ENCODE data around the gene KLK5. TPM values are rescaled to one million over a fixed set of nuclear protein-coding genes. Genes with fewer than 3 reads are reported as not detected.

The KLK5 gene
- total RNA-seq, 1 experiment from 2014 or later, result 1.0 TPM

DNA sequence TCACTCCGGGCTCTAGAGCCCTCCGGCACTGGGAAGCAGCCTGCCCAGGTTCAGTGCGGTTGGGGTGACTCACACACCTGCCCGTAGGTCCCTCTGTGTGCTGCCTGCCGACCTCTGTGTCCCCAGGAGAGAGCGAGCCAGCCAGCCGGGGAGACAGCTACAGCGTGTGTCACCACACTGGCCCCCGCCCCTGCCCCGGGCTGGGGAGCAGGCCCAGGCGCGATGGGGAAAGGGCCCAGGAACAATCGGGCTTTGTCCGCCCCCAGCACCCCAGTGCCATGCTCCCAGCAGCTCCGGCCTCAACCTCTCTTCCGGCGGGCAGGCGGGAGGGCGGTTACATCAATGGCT, 16.5 kb upstream of the KLK5 start, which contains the start of gene KLK6:
KLK6 (minus strand) TSS at position 179 of the 348 bp plus-strand sequence. CDS start 1,487 bp downstream, outside the sequence.
- Mint-ChIP-seq H3K4me1 (peaks cover 26% of the 10 kb centered on the region), H3K27me3 (ENCODE audit: low read depth) (peaks cover 10% of the 10 kb centered on the region), H3K36me3 (no peaks in the 10 kb centered on the region), H3K27ac (no peak within 1 kb of the TSS; the same call in 1 of the 2 replicates), H3K9me3 (no peaks in the 10 kb centered on the region), H3K4me3 (no peak within 1 kb of the TSS)
- TF ChIP-seq FOXK1 (CRISPR knock-in tag; IDR thresholded peaks at IDR 0.05), result no peak
- TF ChIP-seq ZNF121 (CRISPR knock-in tag; IDR thresholded peaks at IDR 0.05), result no peak
- TF ChIP-seq JUN (CRISPR knock-in tag; IDR thresholded peaks at IDR 0.05), result no peak
- no peak for TF ChIP-seq ZBTB21 (CRISPR knock-in tag; IDR thresholded peaks at IDR 0.05; ENCODE audit: borderline replicate concordance)
- no peak for TF ChIP-seq RELA (CRISPR knock-in tag; IDR thresholded peaks at IDR 0.05; ENCODE audit: borderline replicate concordance)
- TF ChIP-seq, protein P1, sequence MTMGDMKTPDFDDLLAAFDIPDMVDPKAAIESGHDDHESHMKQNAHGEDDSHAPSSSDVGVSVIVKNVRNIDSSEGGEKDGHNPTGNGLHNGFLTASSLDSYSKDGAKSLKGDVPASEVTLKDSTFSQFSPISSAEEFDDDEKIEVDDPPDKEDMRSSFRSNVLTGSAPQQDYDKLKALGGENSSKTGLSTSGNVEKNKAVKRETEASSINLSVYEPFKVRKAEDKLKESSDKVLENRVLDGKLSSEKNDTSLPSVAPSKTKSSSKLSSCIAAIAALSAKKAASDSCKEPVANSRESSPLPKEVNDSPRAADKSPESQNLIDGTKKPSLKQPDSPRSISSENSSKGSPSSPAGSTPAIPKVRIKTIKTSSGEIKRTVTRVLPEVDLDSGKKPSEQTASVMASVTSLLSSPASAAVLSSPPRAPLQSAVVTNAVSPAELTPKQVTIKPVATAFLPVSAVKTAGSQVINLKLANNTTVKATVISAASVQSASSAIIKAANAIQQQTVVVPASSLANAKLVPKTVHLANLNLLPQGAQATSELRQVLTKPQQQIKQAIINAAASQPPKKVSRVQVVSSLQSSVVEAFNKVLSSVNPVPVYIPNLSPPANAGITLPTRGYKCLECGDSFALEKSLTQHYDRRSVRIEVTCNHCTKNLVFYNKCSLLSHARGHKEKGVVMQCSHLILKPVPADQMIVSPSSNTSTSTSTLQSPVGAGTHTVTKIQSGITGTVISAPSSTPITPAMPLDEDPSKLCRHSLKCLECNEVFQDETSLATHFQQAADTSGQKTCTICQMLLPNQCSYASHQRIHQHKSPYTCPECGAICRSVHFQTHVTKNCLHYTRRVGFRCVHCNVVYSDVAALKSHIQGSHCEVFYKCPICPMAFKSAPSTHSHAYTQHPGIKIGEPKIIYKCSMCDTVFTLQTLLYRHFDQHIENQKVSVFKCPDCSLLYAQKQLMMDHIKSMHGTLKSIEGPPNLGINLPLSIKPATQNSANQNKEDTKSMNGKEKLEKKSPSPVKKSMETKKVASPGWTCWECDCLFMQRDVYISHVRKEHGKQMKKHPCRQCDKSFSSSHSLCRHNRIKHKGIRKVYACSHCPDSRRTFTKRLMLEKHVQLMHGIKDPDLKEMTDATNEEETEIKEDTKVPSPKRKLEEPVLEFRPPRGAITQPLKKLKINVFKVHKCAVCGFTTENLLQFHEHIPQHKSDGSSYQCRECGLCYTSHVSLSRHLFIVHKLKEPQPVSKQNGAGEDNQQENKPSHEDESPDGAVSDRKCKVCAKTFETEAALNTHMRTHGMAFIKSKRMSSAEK (CRISPR knock-in tag; IDR thresholded peaks at IDR 0.05; ENCODE audit: borderline replicate concordance), result no peak
- TF ChIP-seq USF1 (CRISPR knock-in tag; IDR thresholded peaks at IDR 0.05), result no peak
- no peak; the same call in 1 of the 2 replicates for ATAC-seq
- ChIA-PET POLR2A (no interaction called here), CTCF (no interaction called here)
- no peak for DNase-seq (ENCODE audit: low spot score)

- peaks cover 22% of the 10 kb centered on the region for H3K4me1 Mint-ChIP-seq
- no peak overlapping the region for H3K27ac Mint-ChIP-seq
- H3K27me3 Mint-ChIP-seq (ENCODE audit: low read depth), result peaks cover 16% of the 10 kb centered on the region
- H3K9me3 Mint-ChIP-seq, result peaks cover 4% of the 10 kb centered on the region; the same call in 1 of the 2 replicates
- H3K4me3 Mint-ChIP-seq, result no peak overlapping the region
- DNase-seq (ENCODE audit: low spot score), result no peak
- CTCF ChIA-PET, result interaction anchor here (0.6 kb wide), 1 partner anchor 50 kb away, joined by 5 read pairs; no protein-coding TSS in a partner anchor
- TF ChIP-seq MXD4 (CRISPR knock-in tag; IDR thresholded peaks at IDR 0.05; ENCODE audit: borderline replicate concordance) (no peak), ZNF512 (CRISPR knock-in tag; IDR thresholded peaks at IDR 0.05; ENCODE audit: borderline replicate concordance) (no peak), SMAD4 (CRISPR knock-in tag; IDR thresholded peaks at IDR 0.05) (no peak), ZSCAN18 (CRISPR knock-in tag; IDR thresholded peaks at IDR 0.05) (no peak)
- POLR2A ChIA-PET, result no interaction called here
- no peaks in the 10 kb centered on the region for H3K36me3 Mint-ChIP-seq
- ATAC-seq, result no peak
Observed at GRCh38 chr19:50968716-50969412, 16.0 kb upstream of the KLK5 start.

GRCh38 chr19:50967929-50968715, 15.3 kb upstream of the KLK5 start:
- Mint-ChIP-seq H3K9me3 (peaks cover 8% of the 10 kb centered on the region; the same call in 1 of the 2 replicates), H3K27me3 (ENCODE audit: low read depth) (peaks cover 18% of the 10 kb centered on the region), H3K27ac (no peak overlapping the region), H3K4me3 (no peak overlapping the region), H3K36me3 (no peaks in the 10 kb centered on the region), H3K4me1 (peaks cover 22% of the 10 kb centered on the region)
- ChIA-PET POLR2A (interaction anchor here (0.6 kb wide), 1 partner anchor 154 kb away, joined by 6 read pairs; no protein-coding TSS in a partner anchor), CTCF (interaction anchor here (0.6 kb wide), 1 partner anchor 51 kb away, joined by 5 read pairs; no protein-coding TSS in a partner anchor)
- ATAC-seq (peak; percentile 31), DNase-seq (ENCODE audit: low spot score) (no peak)
- no peak for TF ChIP-seq ESRRA (CRISPR knock-in tag; IDR thresholded peaks at IDR 0.05; ENCODE audit: borderline replicate concordance)
- no peak for TF ChIP-seq JAZF1 (CRISPR knock-in tag; IDR thresholded peaks at IDR 0.05)
